NCI-H2081 treated with DMSO at 0.1 percent for 48 hours (cell line): ENCODE data around the gene UCK2.

ENCODE experiments used
- DNase-seq: peaks from one replicate; lab custom pipeline; 2025; lab: John Stamatoyannopoulos, UW

The UCK2 gene

DNA sequence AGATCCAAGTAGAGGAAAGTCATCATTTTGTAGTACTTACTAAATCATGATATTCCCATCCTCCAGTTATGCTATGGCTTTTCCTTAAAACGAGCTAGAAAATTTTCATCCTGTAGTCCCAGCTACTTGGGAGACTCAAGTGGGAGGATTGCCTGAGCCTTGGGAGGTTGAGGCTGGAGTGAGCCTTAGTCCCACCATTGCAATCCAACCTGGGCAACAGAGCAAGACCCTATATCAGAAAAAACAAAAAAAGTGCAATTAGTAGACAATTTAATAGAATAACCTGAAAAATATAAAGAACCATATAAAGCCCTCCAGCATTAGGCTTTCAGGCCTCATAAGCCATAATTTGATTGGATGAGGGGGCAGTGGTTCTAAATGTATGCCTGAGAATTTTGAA lies 6.8 kb downstream of the UCK2 start:
- no peak for DNase-seq

DNA sequence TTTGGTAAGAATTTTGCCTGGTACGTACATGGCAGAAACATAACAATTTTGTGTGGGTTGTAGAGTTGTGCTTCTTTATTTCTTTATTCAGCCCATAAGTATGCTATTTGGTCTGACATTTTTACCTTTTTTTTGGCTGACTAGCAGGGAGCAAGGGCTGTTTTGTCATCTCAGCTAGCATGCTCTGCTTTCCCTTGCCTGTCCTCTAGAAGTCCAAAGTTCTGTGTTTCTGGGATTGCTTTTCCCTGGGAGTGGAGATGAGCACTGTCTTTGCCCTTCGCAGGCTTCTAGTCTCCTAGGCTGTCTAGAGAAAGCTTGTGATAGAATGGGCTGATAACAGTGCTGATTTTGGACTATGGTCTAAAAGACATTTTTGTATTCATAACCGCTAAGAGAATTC lies 7.5 kb downstream of the UCK2 start:
- no peak for DNase-seq

DNA sequence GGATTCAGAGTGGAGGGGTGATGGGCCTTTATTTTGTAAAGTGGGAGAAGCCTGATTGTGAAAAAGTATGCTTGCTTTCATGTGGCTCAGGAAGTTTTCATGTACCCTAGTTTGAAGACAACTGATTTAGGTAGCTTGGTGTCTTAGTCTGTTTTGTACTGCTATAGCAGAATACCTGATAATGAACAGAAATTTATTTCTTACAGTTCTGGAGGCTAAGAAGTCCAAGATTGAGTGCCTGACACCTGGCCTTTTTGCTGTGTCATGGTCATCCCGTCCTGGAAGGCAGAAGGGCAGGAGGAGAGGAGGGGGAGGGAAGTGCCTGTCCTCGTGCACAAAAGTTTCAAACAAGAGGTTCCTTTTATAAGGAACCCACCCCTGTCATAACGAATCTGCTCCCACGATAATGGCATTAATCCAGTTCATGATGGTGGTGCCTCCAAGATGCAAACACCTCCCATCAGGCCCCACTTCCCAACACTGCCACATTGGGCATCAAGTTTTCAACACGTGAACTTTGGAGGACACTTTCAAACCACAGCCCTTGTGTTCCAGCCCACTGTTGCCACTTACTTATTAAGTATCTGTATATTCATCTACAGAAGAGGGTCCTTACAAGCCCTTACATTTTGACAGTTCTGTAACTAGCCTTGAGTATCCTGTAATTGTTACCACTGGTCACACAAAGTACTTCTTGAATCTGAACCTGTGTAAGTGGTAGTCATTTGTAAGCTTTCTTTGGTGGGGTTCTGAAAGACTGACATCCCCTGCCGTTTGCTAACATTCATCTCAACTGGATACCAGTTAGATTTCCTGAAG lies 9.5 kb downstream of the UCK2 start:
- DNase-seq, result no peak

DNA sequence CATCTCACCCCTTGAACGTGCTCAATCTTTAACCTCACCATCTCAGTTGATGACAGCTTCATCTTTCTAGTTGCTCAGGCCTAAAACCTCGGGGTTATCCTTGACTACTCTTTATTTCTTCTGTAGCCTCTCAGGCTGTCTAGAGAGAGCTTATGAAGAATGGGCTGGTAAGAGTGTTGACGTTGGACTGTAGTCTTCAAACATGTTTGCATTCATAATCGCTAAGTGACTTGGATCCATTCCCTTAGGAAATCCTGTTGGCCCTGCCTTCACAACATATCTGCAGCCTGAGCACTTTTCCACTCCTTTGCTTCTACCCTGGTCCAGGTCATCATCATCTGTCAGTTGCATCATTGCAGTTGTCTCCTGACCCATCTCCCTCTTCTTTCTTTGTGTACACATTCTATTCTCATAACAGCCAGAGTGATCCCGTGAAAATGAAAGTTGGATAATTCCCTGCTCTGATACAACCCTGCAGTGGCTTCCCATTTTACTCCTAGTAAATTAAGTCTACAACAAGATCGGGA lies 10.5 kb downstream of the UCK2 start:
- DNase-seq, result no peak

DNA sequence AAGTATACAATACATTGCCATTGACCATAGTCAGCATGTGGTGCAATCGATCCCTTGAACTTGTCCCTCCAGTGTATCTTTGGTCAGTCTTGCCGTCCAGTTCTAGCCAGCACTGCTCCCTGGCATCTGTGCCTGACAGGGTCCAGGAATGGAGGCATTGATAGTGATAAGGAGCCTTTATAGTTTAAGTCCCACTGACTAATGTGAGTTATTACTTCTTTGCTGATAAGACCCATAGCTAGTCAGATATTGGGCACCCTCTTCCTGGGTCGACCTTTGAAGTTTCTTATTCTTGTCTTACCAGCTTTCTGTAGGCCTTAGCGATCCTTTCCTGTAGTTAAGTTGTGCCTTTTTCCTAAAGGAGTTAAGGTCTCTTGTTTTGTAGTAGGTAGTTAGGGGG lies 13.0 kb downstream of the UCK2 start:
- DNase-seq, result no peak

DNA sequence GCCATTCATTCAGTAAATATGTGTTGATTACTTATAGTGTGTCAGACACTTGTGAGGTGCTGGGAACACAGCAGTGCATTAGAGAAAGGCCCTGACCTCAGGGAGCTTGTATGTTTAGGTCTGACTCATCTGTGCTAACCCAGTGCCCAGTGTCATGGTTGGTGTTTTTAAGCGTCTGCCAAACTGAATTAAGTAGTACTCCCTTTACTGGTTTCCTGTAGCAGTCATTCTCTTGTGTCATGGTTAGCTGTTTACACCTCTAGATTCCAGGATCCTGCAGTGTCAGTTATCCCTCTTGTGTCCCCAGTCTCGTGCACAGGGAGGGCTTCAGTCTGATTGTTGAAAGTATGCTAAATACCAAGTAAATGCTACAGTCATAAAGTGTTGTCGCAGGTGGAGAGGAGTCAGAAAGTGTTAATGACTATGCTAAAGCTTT lies 14.2 kb downstream of the UCK2 start:
- no peak for DNase-seq

DNA sequence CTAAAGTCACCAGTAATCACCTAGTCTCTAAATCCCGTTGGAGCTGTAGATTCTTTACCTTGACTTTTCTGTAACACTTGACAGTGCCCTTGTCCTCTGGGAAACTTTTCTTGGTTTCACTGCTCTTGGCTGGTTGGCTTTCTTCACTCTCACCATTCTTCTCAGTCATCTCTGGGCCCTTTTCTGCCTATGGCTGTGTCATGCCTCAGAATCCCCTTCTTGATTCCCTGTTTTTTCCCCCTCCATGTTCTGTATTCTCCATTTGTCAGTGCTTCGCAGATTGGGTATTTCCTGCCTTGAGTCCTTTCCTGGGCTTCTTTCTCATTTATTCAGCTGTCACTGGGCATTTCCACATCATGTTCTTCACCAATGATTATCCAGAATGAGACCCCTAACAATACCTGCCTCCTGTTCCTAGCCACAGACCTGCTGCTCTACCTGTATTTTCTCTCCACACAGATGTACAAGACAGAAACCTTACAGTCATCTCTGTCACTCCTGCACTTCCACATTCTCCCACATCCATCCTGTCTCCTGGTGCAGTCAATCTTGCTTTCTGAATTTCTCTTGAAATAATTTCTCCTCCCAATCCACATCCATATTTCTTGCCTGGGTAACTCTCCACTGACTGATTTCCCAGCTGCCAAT lies 14.7 kb downstream of the UCK2 start:
- DNase-seq, result no peak

DNA sequence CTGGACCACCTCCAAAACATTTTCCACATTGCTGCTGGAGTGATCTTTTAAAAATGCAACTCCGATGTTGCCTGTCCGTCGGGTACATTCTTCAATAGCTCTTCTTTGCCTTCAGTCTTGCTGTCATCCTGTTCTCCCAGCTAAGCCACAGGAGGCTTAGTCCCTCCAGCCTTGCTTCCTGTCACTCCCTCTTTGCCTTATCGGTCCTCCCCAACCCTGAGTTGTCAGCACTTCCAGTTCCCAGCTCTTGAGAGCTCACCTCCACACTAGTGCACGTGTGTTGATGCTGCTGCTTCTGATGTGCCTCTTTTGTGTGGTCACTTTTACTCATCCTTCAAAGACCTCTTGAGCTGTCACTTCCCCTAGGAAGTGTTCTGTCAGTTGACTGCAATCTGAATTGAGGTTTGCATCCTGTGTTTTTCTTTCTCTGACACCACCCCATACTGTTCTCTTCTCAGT lies 15.3 kb downstream of the UCK2 start:
- DNase-seq, result no peak

DNA sequence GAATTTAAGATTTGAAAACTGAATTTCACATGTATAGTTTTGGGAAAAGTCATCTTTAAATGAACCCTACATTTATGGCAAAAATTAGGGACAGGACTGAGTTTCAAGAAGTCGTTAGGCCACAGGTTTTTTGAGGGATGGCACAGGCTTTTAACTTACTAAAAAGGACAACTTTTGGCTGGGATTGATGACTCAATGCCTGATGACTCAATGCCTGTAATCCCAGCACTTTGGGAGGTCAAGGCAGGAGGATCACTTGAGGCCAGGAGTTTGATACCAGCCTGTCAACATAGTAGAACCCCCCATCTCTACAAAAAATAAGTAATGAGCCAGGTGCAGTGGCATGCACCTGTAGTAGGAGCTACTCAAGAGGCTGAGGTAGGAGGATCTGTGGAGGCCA lies 15.9 kb downstream of the UCK2 start:
- DNase-seq, result no peak

DNA sequence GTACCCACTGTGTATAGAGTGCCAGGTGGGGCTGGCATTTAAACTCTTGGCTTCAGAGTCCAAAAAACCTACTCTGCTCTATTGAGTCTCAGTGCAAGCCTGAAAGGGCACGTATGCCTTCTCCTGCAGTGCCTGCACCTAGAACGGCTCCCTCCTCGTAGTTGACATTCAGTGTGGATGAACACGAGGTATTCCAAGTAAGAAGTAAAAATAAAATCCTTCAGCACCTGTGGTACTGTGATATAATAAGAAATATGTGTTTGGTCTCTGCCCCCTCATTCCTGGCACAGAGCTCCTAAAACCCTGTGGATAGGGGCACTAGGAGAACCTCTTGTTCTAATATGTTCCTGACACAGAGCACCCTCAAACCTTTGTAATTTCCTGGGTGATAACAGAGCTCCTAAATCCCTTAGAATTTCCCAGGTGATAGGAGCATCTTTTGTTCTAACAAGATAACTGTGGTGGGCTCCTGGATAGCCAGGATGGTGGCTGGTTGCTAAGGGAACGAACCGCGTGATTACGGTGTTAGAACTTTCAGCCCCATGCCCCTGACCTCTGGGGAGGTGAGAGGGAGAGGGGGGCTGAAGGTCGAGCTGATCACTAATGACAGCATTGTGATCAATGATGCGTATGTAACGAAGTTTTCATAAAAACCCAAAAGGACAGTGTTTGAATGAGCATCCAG lies 16.8 kb downstream of the UCK2 start:
- no peak for DNase-seq

DNA sequence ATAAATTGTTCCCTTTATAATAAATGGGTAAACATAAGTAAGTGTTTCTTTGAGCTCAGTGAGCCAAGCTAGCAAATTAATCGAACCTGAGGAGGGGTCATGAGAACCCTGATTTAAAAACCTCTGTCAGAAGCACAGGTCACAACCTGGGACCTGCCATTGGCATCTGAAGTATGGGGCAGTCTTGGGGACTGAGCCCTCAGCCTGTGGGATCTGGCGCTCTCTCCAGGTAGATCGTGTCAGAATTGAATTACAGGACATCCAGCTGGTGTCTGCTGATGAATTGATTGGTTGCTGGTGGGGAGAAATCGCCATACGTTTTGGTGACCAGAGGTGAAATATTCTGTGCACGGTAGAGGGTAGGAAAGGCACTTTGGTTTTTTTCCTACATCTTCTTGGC lies 17.5 kb downstream of the UCK2 start:
- no peak for DNase-seq

DNA sequence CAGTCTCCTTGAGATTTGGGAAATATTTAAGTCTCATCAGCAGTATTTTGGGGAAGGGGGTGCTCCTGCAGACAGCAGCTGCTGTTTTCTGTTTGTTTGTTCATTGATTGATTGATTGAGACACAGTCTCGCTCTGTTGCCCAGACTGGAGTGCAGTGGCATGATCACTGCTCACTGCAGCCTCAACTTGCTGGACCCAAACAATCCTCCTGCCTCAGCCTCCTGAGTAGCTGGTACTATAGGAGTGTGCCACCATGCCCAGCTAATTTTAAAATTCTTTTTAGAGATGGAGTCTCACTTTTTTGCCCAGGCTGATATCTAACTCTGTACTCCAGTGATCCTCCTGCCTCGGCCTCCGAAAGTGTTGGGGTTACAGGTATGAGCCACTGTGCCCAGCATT lies 18.2 kb downstream of the UCK2 start:
- DNase-seq, result no peak

DNA sequence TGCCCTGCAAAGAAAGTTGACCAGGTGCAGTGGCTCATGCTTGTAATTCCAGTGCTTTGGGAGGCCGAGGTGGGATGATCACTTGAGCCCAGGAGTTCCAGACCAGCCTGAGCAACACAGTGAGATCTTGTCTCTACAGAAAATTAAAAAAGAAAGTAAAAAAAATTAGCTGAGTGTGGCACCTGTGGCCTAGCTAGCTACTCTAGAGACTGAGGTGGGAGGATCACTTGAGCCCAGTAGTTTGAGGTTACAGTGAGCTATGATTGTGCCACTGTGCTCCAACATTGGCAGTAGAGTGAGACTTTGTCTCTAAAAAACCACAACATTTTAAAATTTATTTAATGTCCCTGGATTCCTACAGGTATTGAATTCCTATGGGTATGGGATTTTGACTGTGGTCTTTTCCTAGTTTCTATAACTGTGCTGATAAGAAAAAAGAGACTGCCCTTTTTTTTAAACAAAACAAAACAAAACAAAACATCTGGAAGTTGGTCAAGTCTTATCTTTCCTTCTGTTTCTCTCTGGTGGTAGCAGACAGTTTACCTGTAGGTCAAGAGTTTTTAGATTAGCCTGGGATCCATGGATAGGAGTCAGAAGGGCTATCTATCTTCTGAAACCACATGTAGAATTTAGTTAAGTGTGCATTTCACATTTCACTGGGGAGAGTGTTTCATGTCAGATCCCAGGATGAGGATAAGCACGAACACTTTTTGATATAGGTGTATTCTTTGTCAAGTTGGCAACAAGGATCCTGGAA lies 18.8 kb downstream of the UCK2 start:
- DNase-seq, result no peak

DNA sequence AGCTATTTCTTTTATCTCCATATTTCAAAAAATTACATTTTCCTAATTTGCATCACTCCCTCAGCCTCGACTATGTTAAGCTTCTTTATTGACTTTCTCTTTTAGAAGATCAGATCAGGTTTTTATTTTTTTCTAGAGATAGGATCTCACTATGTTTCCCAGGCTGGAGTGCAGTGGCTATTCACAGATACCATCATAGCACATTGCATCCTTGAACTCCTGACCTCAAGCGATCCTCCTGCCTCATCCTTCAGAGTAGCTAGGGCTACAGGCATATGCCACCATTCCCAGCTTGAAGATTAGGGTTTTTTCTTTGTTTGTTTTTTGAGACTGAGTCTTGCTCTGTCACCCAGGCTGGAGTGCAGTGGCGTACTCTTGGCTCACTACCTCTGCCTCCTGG lies 20.1 kb downstream of the UCK2 start:
- DNase-seq, result no peak

DNA sequence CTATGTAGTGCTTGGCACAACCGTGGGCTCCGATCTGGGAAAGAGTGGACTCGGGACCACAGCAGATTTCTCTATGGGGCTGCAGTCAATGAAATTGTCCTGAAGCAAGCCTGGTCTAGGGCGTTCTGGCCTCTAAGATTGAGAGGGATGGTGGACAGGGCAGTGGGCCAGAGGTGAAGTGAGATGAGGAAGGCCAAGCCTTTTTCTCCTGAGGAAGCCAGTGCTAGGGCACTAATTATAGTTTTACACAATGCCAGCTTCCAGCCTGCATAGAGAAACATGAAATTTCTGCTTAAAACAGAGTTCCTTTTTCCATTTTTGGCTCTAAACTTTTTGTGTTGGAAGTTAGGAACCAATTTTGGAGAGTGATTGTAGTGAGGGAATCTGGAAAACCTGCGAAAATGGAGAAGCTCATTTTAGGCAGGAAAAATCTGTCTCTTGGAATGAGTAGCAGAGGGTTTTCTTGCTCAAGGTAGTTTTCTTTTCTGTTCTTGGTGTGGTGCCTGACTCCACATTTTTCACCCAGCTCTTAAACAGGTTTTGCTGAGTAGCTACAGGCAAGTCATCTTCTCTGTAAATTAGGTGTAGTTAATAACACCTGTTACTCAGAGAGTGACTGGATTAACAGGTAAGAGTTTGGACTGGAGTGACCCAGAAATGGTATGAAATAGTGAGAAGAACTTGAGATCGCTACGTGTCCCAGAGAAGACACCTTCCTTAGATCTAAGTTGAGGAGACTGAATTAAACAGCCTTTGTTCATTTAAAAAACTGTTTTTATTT lies 22.1 kb downstream of the UCK2 start:
- no peak for DNase-seq

DNA sequence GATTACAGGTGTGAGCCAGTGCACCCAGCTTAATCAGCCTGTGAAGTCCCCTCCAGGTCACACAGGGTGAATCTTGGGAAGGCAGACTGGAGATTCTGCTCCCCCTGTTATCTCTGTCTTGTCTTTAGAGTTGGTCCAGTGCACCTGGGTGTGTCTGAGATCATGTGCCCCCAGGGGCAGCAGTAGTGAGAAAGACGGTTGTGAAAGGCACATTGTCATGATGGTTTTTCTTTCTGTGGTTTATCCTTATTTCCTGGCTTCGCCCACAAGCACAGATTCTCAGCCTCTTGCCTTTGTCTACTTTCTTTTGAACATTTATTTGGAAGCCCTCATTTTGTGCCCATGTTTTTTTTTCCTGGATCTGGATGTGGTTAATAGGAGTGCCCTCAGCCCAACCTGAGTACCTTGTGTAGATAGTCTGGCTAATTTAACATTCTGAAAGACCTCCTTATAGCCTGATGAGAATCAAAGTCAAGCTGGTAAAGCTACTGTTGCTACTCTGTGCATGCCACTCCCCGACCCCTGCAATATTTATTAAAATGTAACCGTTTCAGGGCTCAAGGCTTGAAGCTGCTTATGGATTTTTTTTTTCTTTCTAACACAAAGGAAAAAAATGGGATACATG lies 23.7 kb downstream of the UCK2 start:
- no peak for DNase-seq

DNA sequence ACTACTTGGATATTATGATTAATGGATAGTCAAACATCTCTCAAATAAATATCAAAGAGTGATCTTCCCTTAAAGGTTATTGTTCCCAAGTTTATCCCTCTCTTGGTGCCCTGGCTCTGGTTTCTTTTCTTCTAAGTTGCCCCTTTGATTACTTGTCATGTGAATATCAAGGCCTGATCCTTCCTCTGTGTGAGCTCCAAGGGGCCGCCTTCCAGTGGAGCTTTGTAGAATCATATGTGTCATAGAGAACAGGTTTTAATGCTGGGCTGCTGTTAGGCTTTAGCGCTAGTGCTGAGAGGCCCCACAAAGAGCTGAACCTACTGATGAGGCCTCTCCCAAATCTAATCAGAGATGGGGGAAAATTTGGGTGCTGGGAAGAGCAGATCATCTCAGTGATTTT lies 25.5 kb downstream of the UCK2 start:
- DNase-seq, result no peak

DNA sequence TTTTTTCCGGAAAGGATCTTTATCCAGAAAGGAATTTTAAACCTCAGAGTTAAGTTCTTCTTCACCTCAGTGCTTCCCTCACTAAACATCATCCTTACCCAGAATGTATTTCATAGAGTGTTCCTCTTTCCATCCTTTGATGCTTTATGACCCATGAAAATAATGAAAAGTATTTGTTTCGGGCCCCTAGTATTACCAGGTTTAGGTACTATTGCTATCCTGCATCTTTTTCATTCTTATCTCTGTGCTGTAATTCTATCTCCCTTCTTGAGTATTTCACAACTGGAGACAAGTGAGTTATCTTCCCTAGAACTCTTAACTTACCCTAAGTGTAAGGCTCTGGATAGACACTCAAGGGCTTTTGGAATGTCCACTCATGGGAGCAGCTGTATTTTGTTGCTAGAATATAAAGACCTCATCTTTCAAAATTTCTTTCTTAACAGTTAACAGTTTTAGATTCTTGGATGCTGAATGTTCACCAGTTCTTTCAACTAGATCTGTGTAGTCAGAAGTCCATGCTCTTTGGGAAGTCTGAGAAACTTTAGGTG lies 26.2 kb downstream of the UCK2 start:
- DNase-seq, result no peak

DNA sequence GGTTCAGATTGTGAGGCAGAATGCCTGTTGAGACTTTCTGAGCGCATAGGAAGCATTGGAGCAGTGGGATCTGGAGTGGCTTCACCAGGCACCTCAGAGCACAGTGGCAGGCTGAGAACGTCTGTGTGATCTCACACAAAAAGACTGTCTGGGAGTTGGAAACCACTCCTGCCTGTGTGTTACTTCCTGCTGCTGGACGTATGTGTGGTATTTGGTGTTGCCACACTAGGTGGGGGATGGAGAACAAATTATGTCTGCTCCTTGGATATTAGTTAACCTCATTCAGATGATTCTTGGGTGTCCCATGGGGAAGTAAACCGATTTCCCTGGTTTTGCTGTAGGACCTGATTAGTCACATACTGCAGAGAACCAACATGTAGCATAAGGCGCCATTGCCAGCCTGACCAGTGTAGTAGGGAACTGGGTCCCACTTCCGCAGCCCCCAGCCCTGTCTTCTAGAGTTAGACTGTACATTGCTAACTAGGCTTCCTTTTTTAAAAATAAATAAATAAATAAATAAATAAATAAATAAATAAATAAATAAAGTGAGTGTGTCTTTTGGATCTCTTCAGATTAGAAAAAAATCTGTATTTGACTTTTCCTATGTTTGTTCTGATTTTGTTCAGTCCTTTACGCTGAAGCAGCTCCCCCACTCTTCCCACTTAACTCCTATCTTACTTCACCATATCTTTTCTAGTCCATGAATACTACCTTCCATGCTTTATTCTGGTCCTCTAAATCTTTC lies 26.9 kb downstream of the UCK2 start:
- no peak for DNase-seq
